Transverse colon (tissue), 4 donors: ENCODE measurements around the gene RACGAP1. TPM values are rescaled to one million over a fixed set of nuclear protein-coding genes. Genes with fewer than 3 reads are reported as not detected.

Source experiments
- DNase-seq: peaks from one replicate; pipeline ENCODE4 v3.0.0-alpha.2; 2019
- H3K27ac ChIP-seq, 4 donors: fragments of 200-600 bp; sonication (generic); 2 replicates each; pipeline ENCODE4 v1.5.1; 2016 to 2018; ENCODE audit warnings: inconsistent platforms in 4 of 4
- H3K27me3 ChIP-seq: fragments of 200-600 bp; sonication (generic); 2 replicates; pipeline ENCODE4 v1.5.1; 2017; ENCODE audit warnings: inconsistent platforms
- H3K36me3 ChIP-seq, 4 donors: fragments of 200-600 bp; sonication (generic); 2 replicates each; pipeline ENCODE4 v1.5.1; 2017 to 2019; ENCODE audit warnings: inconsistent platforms in 4 of 4
- H3K4me1 ChIP-seq, 4 donors: fragments of 200-600 bp; sonication (generic); 2 replicates each; pipeline ENCODE4 v1.5.1; 2017 to 2020; ENCODE audit warnings: inconsistent platforms in 4 of 4
- H3K4me3 ChIP-seq, 4 donors: fragments of 200-600 bp; sonication (generic); 1 replicate in 1 of 4; 2 replicates in 3 of 4; pipeline versions ENCODE4 v1.5.1 to v1.6.1; 2017 to 2019; ENCODE audit warnings: inconsistent platforms in 4 of 4
- H3K9me3 ChIP-seq, 2 donors: fragments of 200-600 bp; sonication (generic); 2 replicates each; pipeline ENCODE4 v1.5.1; 2017 to 2019; ENCODE audit warnings: inconsistent platforms in 2 of 2
- EP300 ChIP-seq: sonication (generic); formaldehyde crosslinking; IDR thresholded peaks from one replicate; pipeline ENCODE4 v1.6.1; 2017; ENCODE audit warnings: antibody characterized with exemption, low read depth
- POLR2A ChIP-seq: fragments of 450-650 bp; IDR thresholded peaks from one replicate; pipeline ENCODE4 v1.6.1; 2016; ENCODE audit warnings: antibody characterized with exemption, mild to moderate bottlenecking, moderate library complexity
- POLR2AphosphoS5 ChIP-seq, 3 donors: sonication (generic); formaldehyde crosslinking; IDR thresholded peaks; one replicate each; pipeline ENCODE4 v1.6.1; 2016; ENCODE audit warnings: antibody characterized with exemption in 3 of 3
- WGBS, 2 donors: methylation state at CpG; one replicate each; pipeline ENCODE4 v1.1.5; 2018; ENCODE audit warnings: low coverage in 1 of 2; 5-methylcytosine and 5-hydroxymethylcytosine counted together
- in situ Hi-C, 4 donors: fragments of 200-750 bp; cut with MboI; loops; one replicate each; pipeline versions ENCODE4 v1.15.0 to v1.15.1; 2017; ENCODE audit warnings: low sequenced_read_pairs in 3 of 4, low pct_ligation_motif_present in 1 of 4, low pct_unique_long_range_greater_than_20kb in 1 of 4
- intact Hi-C: fragments of 100-400 bp; cut with DNase I; formaldehyde crosslinking; loops from one replicate; pipeline ENCODE4 v1.15.1; 2023; ENCODE audit warnings: low total_unique reads
- total RNA-seq, 4 donors: library from RNA; depleted of rRNA; stranded (reverse); fragments of >200 nt; gene quantifications; one replicate each; pipeline ENCODE4 v1.1.0, GENCODE V29; 2016
- TF ChIP-seq, protein P1 (sequence below), 5 experiments: fragments of 200-600 bp in 3 of 5; fragments of 450-650 bp in 2 of 5; sonication (generic) in 3 of 5; IDR thresholded peaks; 1 replicate in 2 of 5; 2 replicates in 3 of 5; pipeline ENCODE4 v1.5.1; 2016 to 2017; ENCODE audit warnings: antibody characterized with exemption in 5 of 5, inconsistent platforms in 3 of 5, mild to moderate bottlenecking in 2 of 5, moderate library complexity in 1 of 5

The RACGAP1 gene
- total RNA-seq, 4 donors from 2014 or later = 5.0 to 13.4 (median 9.3) TPM

DNA sequence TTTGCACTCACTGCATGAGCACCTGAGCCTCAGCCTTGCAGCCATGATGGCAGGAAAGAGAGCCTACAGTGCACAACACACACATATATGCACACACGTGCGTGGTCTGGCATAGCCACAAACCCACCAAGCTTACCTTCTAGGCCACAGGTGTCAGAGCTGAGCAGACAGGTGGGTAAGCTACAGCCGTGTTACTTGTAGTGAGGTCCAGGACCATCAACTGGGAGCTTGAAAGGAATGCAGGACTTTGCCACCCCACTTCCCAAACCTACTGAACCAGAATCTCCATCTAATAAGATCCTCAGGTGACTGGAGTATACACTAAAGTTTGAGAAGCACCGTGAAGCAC is 34.8 kb upstream of the RACGAP1 start:
- no peaks in the 10 kb centered on the region for H3K9me3 ChIP-seq
- in situ Hi-C loops (loop anchor here in 2 of 4 donors (25.0 kb wide), 1 partner anchor 198 kb away; no protein-coding TSS in a partner anchor), intact Hi-C loops (no loop called here)
- H3K36me3 ChIP-seq = no peaks in the 10 kb centered on the region
- WGBS, 2 donors = 70 to 87% methylated on average over 3 to 4 of the region's 4 CpGs
- DNase-seq = no peak
- no peak overlapping the region for H3K27ac ChIP-seq
- peaks cover 26% of the 10 kb centered on the region for H3K27me3 ChIP-seq
- H3K4me3 ChIP-seq = no peak overlapping the region
- peaks cover 0 to 30% (median 20%) of the 10 kb centered on the region in 4 donors for H3K4me1 ChIP-seq
- TF ChIP-seq, protein P1, sequence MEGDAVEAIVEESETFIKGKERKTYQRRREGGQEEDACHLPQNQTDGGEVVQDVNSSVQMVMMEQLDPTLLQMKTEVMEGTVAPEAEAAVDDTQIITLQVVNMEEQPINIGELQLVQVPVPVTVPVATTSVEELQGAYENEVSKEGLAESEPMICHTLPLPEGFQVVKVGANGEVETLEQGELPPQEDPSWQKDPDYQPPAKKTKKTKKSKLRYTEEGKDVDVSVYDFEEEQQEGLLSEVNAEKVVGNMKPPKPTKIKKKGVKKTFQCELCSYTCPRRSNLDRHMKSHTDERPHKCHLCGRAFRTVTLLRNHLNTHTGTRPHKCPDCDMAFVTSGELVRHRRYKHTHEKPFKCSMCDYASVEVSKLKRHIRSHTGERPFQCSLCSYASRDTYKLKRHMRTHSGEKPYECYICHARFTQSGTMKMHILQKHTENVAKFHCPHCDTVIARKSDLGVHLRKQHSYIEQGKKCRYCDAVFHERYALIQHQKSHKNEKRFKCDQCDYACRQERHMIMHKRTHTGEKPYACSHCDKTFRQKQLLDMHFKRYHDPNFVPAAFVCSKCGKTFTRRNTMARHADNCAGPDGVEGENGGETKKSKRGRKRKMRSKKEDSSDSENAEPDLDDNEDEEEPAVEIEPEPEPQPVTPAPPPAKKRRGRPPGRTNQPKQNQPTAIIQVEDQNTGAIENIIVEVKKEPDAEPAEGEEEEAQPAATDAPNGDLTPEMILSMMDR (IDR thresholded peaks at IDR 0.05) = no peak
- TF ChIP-seq POLR2AphosphoS5 (IDR thresholded peaks at IDR 0.05) (no peak), POLR2A (no peak), EP300 (no peak)

DNA sequence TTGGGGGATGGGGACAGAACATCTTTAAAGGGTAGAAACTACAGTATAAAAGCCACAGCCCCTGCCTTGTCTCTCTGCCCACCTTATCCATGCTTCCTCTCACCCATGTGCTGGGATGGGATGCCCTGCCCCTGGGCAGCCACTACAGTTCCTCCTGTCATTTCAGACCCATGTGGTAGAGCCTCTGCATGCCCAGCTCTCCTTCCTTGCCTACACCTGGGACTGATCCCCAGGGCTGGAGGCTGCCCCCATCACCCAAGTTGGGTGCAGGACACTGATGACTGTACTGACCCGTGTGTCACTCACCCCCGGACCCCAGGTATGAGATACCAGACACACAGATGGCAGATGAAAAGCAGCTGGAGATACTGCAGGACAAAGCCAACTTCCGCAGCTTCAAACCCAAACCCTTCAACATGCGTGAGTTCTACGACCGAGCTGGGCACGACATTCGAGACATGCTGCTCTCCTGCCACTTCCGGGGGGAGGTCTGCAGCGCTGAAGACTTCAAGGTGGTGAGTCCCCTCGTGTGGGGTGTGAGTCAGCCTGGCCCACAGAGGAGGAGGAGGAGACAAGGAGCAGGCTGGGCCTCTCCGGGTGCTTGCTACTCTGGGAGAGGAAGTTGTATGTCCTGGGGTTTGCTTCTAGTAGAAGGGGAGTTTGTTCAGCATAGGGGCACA is 34.3 kb upstream of the RACGAP1 start:
- TF ChIP-seq POLR2AphosphoS5 (IDR thresholded peaks at IDR 0.05) = no peak
- no peak for TF ChIP-seq POLR2A
- TF ChIP-seq, protein P1 (IDR thresholded peaks at IDR 0.05) = no peak
- TF ChIP-seq EP300 = no peak
- no peak overlapping the region for H3K27ac ChIP-seq
- intact Hi-C loops = no loop called here
- peaks cover 0 to 30% (median 20%) of the 10 kb centered on the region in 4 donors for H3K4me1 ChIP-seq
- in situ Hi-C loops = loop anchor here (5.0 to 25.0 kb wide), 4 partner anchors 85 to 197 kb away; partner anchors contain the start of gene AQP6 (in 2 of the 4)
- no peak overlapping the region for H3K4me3 ChIP-seq
- WGBS, 2 donors = 72% methylated on average over 12 of the region's 12 CpGs; no CpG with 5 or more reads in 1 of the 2 donors
- H3K9me3 ChIP-seq = no peaks in the 10 kb centered on the region
- peaks cover 26% of the 10 kb centered on the region for H3K27me3 ChIP-seq
- no peaks in the 10 kb centered on the region for H3K36me3 ChIP-seq
- no peak for DNase-seq

DNA sequence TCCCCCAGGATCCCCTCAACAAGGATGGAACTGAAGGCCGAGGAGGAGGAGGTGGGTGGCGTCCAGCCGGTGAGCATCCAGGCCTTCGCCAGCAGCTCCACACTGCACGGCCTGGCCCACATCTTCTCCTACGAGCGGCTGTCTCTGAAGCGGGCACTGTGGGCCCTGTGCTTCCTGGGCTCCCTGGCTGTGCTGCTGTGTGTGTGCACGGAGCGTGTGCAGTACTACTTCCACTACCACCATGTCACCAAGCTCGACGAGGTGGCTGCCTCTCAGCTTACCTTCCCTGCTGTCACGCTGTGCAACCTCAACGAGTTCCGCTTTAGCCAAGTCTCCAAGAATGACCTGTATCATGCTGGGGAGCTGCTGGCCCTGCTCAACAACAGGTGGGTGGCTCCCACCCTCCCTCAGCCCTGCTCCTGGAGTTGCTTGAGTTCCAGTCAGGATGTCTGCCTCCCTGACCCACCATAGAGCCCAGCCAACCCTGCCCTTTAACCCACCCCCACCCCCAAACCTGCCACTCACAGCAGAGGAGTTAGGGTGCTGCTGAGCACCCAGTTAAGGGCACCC is 33.5 kb upstream of the RACGAP1 start:
- no peak for DNase-seq
- Histone ChIP-seq H3K4me3 (no peak overlapping the region), H3K36me3 (no peaks in the 10 kb centered on the region), H3K27me3 (peaks cover 26% of the 10 kb centered on the region), H3K4me1 (peaks cover 0 to 30% (median 20%) of the 10 kb centered on the region in 4 donors), H3K27ac (no peak overlapping the region), H3K9me3 (no peaks in the 10 kb centered on the region)
- intact Hi-C loops (no loop called here), in situ Hi-C loops (loop anchor here (5.0 to 25.0 kb wide), 4 partner anchors 84 to 197 kb away; partner anchors contain the start of gene AQP6 (in 2 of the 4))
- 96% methylated on average over 15 of the region's 15 CpGs; no CpG with 5 or more reads in 1 of the 2 donors for WGBS, 2 donors
- TF ChIP-seq POLR2AphosphoS5 (IDR thresholded peaks at IDR 0.05) (no peak), POLR2A (no peak), EP300 (no peak)
- TF ChIP-seq, protein P1 (IDR thresholded peaks at IDR 0.05) = no peak

DNA sequence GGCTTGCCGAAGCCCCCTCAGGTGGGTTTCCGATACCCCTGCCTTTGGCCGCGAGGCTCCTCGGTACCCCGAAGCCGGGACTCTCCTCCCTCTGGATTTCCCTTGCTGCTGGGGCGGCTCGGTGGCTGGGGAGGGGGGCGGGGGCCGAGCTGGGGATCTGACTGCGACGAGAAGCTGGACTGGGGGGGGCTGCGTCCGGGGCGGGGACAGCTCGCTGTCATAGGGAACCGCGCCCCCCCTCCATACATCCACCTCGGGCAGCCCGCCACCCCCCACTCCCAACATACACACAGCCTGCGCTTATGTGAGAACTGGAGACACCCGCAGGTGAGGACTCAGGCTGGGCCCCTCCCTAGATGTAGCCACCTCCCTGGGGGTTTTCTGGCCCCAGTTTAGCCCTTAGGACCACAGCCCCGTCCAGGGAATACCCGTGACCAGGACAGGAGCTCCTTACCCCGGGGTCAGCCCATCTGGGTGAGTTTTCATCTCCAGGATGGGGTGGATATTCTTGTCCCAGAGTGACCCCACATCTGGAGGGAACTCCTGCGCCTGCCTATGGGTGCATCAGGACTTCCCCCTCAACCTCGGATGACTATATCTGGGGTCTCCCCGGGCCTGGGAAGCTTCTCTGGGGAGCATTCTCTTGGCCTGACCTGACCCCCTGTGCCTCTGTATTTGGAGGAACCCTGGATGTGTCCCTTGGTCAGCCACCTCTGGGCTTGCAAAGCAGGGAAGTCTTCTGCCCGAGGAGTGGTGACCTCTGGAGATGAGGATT is 32.8 kb upstream of the RACGAP1 start:
- in situ Hi-C loops = loop anchor here (5.0 to 25.0 kb wide), 4 partner anchors 83 to 196 kb away; partner anchors contain the start of gene AQP6 (in 2 of the 4)
- no peaks in the 10 kb centered on the region for H3K36me3 ChIP-seq
- TF ChIP-seq EP300 (no peak), POLR2AphosphoS5 (IDR thresholded peaks at IDR 0.05) (no peak), POLR2A (no peak)
- TF ChIP-seq, protein P1 (IDR thresholded peaks at IDR 0.05) = no peak
- H3K9me3 ChIP-seq = no peaks in the 10 kb centered on the region
- peaks cover 0 to 30% (median 20%) of the 10 kb centered on the region in 4 donors for H3K4me1 ChIP-seq
- H3K27me3 ChIP-seq = peaks cover 26% of the 10 kb centered on the region
- peak overlapping the region; percentile 25 to 65 (median 56) for H3K4me3 ChIP-seq
- 43% methylated on average over 7 of the region's 30 CpGs; no CpG with 5 or more reads in 1 of the 2 donors for WGBS, 2 donors
- intact Hi-C loops = loop anchor here (2.0 kb wide), 1 partner anchor 85 kb away; the partner anchor contains the start of gene AQP6
- peak overlapping the region in 3 of 4 donors; percentile 21 to 75 (median 72) for H3K27ac ChIP-seq
- no peak for DNase-seq
